HEK293 (cell line): Measurements from ENCODE around the gene TIAM1.

Source experiments
- CTCF ChIA-PET: fragments of 350-600 bp; formaldehyde crosslinking; extraction: SDS; loops from one replicate; lab custom pipeline; 2021; ENCODE audit warnings: antibody characterized with exemption; lab: Yijun Ruan, JAX
- POLR2A ChIA-PET: fragments of 300-600 bp; formaldehyde crosslinking; extraction: SDS; loops from one replicate; lab custom pipeline; 2020; ENCODE audit warnings: antibody characterized with exemption, inconsistent platforms; lab: Yijun Ruan, JAX
- H3K27ac ChIP-seq: fragments of 200-500 bp; sonication (Bioruptor generic); 2 replicates; pipeline ENCODE4 v1.5.1; 2014; ENCODE audit warnings: low read depth, low read length, control low read depth, inconsistent platforms; ENCODE audit errors: extremely low read depth
- H3K36me3 ChIP-seq, 2 experiments: fragments of 200-500 bp in 1 of 2; sonication (Bioruptor generic) in 1 of 2; 1 replicate in 1 of 2; 2 replicates in 1 of 2; pipeline ENCODE4 v1.5.1; 2014 to 2017; ENCODE audit warnings: inconsistent platforms in 2 of 2, low read length in 2 of 2; ENCODE audit not compliant: control insufficient read depth in 2 of 2, insufficient read depth in 1 of 2
- H3K4me1 ChIP-seq: fragments of 200-500 bp; sonication (Bioruptor generic); 2 replicates; pipeline ENCODE4 v1.5.1; 2014; ENCODE audit warnings: mild to moderate bottlenecking, low read length, inconsistent platforms; ENCODE audit not compliant: control insufficient read depth, insufficient read depth
- H3K4me3 ChIP-seq: 2 replicates; pipeline ENCODE4 v1.5.1; 2011; ENCODE audit warnings: low read depth, mild to moderate bottlenecking, control low read depth, low read length, moderate library complexity
- H3K9me3 ChIP-seq: fragments of 200-500 bp; sonication (Bioruptor generic); 2 replicates; pipeline ENCODE4 v1.5.1; 2014; ENCODE audit warnings: low read depth, low read length, inconsistent platforms; ENCODE audit not compliant: control insufficient read depth, insufficient read depth
- ELK4 ChIP-seq: IDR thresholded peaks from 2 replicates; pipeline ENCODE4 v1.6.1; 2011; ENCODE audit warnings: mild to moderate bottlenecking, low read depth, low read length, borderline replicate concordance
- MEIS1 ChIP-seq: sonication (generic); formaldehyde crosslinking; IDR thresholded peaks from 2 replicates; pipeline ENCODE4 v1.8.1; 2022; ENCODE audit warnings: missing genetic modification reagents, mild to moderate bottlenecking, borderline replicate concordance
- MYNN ChIP-seq: fragments of 450-650 bp; formaldehyde crosslinking; IDR thresholded peaks from 2 replicates; pipeline ENCODE4 v1.5.1; 2016; ENCODE audit warnings: missing biosample characterization, missing genetic modification characterization, borderline replicate concordance
- SP2 ChIP-seq: fragments of 450-650 bp; formaldehyde crosslinking; IDR thresholded peaks from 2 replicates; pipeline ENCODE4 v1.5.1; 2016; ENCODE audit warnings: missing biosample characterization, missing genetic modification characterization
- SP3 ChIP-seq: fragments of 450-650 bp; formaldehyde crosslinking; IDR thresholded peaks from 2 replicates; pipeline ENCODE4 v1.5.1; 2016; ENCODE audit warnings: missing biosample characterization, missing genetic modification characterization
- SP7 ChIP-seq: fragments of 450-650 bp; formaldehyde crosslinking; IDR thresholded peaks from 2 replicates; pipeline ENCODE4 v1.5.1; 2016; ENCODE audit warnings: missing biosample characterization, missing genetic modification characterization
- YY1 ChIP-seq: fragments of 450-650 bp; formaldehyde crosslinking; IDR thresholded peaks from 2 replicates; pipeline ENCODE4 v1.5.1; 2018; ENCODE audit warnings: missing biosample characterization, missing genetic modification characterization
- ZBTB1 ChIP-seq: fragments of 450-650 bp; formaldehyde crosslinking; IDR thresholded peaks from 2 replicates; pipeline ENCODE4 v1.5.1; 2016; ENCODE audit warnings: missing biosample characterization, missing genetic modification characterization
- ZBTB44 ChIP-seq: fragments of 450-650 bp; IDR thresholded peaks from 2 replicates; pipeline ENCODE4 v1.5.1; 2018; ENCODE audit warnings: missing biosample characterization, mild to moderate bottlenecking, missing genetic modification characterization
- ZFP3 ChIP-seq: fragments of 450-650 bp; formaldehyde crosslinking; IDR thresholded peaks from 2 replicates; pipeline ENCODE4 v1.5.1; 2016; ENCODE audit warnings: low read depth, missing biosample characterization, missing genetic modification characterization
- ZNF175 ChIP-seq: fragments of 450-650 bp; formaldehyde crosslinking; IDR thresholded peaks from 2 replicates; pipeline ENCODE4 v1.5.1; 2016; ENCODE audit warnings: missing biosample characterization, missing genetic modification characterization
- ZNF184 ChIP-seq: fragments of 450-650 bp; IDR thresholded peaks from 2 replicates; pipeline ENCODE4 v1.5.1; 2018; ENCODE audit warnings: missing biosample characterization, mild to moderate bottlenecking, missing genetic modification characterization
- ZNF19 ChIP-seq: fragments of 450-650 bp; formaldehyde crosslinking; IDR thresholded peaks from 2 replicates; pipeline ENCODE4; 2016; ENCODE audit warnings: missing biosample characterization, missing genetic modification characterization, low read depth
- ZNF221 ChIP-seq: fragments of 450-650 bp; formaldehyde crosslinking; IDR thresholded peaks from 2 replicates; pipeline ENCODE4 v1.5.1; 2017; ENCODE audit warnings: missing biosample characterization, missing genetic modification characterization, borderline replicate concordance
- ZNF280C ChIP-seq: fragments of 450-650 bp; formaldehyde crosslinking; IDR thresholded peaks from 2 replicates; pipeline ENCODE4 v1.5.1; 2016; ENCODE audit warnings: missing biosample characterization, missing genetic modification characterization
- ZNF391 ChIP-seq: fragments of 450-650 bp; formaldehyde crosslinking; IDR thresholded peaks from 2 replicates; pipeline ENCODE4 v1.5.1; 2016; ENCODE audit warnings: low read depth, missing biosample characterization, missing genetic modification characterization, borderline replicate concordance
- ZNF488 ChIP-seq: fragments of 450-650 bp; formaldehyde crosslinking; IDR thresholded peaks from 2 replicates; pipeline ENCODE4 v1.5.1; 2016; ENCODE audit warnings: missing biosample characterization, missing genetic modification characterization
- ZNF623 ChIP-seq: fragments of 450-650 bp; formaldehyde crosslinking; IDR thresholded peaks from 2 replicates; pipeline ENCODE4 v1.5.1; 2016; ENCODE audit warnings: missing biosample characterization, missing genetic modification characterization
- ZNF626 ChIP-seq: fragments of 450-650 bp; sonication (Bioruptor Pico); formaldehyde crosslinking; IDR thresholded peaks from 2 replicates; pipeline ENCODE4 v1.5.1; 2018; ENCODE audit warnings: missing biosample characterization, missing genetic modification characterization, inconsistent platforms
- ZNF639 ChIP-seq: fragments of 450-650 bp; formaldehyde crosslinking; IDR thresholded peaks from 2 replicates; pipeline ENCODE4 v1.5.1; 2016; ENCODE audit warnings: missing biosample characterization, missing genetic modification characterization
- ZNF660 ChIP-seq: fragments of 450-650 bp; IDR thresholded peaks from 2 replicates; pipeline ENCODE4 v1.5.1; 2018; ENCODE audit warnings: missing biosample characterization, mild to moderate bottlenecking, missing genetic modification characterization
- ZNF664 ChIP-seq: fragments of 450-650 bp; formaldehyde crosslinking; IDR thresholded peaks from 2 replicates; pipeline ENCODE4 v1.5.1; 2016; ENCODE audit warnings: missing biosample characterization, missing genetic modification characterization
- ZNF707 ChIP-seq: fragments of 450-650 bp; formaldehyde crosslinking; IDR thresholded peaks from 2 replicates; pipeline ENCODE4 v1.5.1; 2016; ENCODE audit warnings: missing biosample characterization, missing genetic modification characterization
- ZSCAN16 ChIP-seq: fragments of 450-650 bp; formaldehyde crosslinking; IDR thresholded peaks from 2 replicates; pipeline ENCODE4 v1.5.1; 2016; ENCODE audit warnings: missing biosample characterization, missing genetic modification characterization
- ZSCAN23 ChIP-seq: fragments of 450-650 bp; formaldehyde crosslinking; IDR thresholded peaks from 2 replicates; pipeline ENCODE4 v1.5.1; 2016; ENCODE audit warnings: missing biosample characterization, missing genetic modification characterization

Gene TIAM1

GRCh38 chr21:31128234-31128633 is 215.8 kb downstream of the TIAM1 start:
- ChIA-PET CTCF (interaction anchor here (0.9 kb wide), 1 partner anchor 29 kb away, joined by 3 read pairs; no protein-coding TSS in a partner anchor), POLR2A (no interaction called here)
- no peak overlapping the region for H3K4me3 ChIP-seq
- H3K4me1 ChIP-seq: no peaks in the 10 kb centered on the region
- TF ChIP-seq ZNF221 (no peak), ZNF660 (tag by site-specific recombination) (no peak), SP3 (tag by site-specific recombination) (no peak), SP7 (no peak), ZNF391 (tag by site-specific recombination) (no peak)
- H3K36me3 ChIP-seq: peaks cover 10 to 60% of the 10 kb centered on the region in 2 experiments; a peak in 2 of 3 replicates
- H3K9me3 ChIP-seq: no peaks in the 10 kb centered on the region
- no peak overlapping the region for H3K27ac ChIP-seq

- Histone ChIP-seq H3K27ac (no peak overlapping the region), H3K4me3 (no peak overlapping the region), H3K4me1 (no peaks in the 10 kb centered on the region), H3K9me3 (no peaks in the 10 kb centered on the region), H3K36me3 (peaks cover 7 to 65% of the 10 kb centered on the region in 2 experiments; a peak in 2 of 3 replicates)
- no peak for TF ChIP-seq ZBTB44 (tag by site-specific recombination)
- no peak for TF ChIP-seq ZSCAN23
- TF ChIP-seq ZFP3 (tag by site-specific recombination): no peak
- no peak for TF ChIP-seq ZNF175
- no peak for TF ChIP-seq ZNF488 (tag by site-specific recombination)
- no peak for TF ChIP-seq SP2 (tag by site-specific recombination)
- no peak for TF ChIP-seq ZNF623
- TF ChIP-seq ZNF221: no peak
- no peak for TF ChIP-seq ELK4
- TF ChIP-seq ZNF639: no peak
- POLR2A ChIA-PET: no interaction called here
- CTCF ChIA-PET: interaction anchor here (1.1 kb wide), 1 partner anchor 26 kb away, joined by 4 read pairs; no protein-coding TSS in a partner anchor
These were observed 220.1 kb downstream of the TIAM1 start for GRCh38 chr21:31124010-31124409.

- CTCF ChIA-PET: interaction anchor here (0.7 to 1.9 kb wide), 3 partner anchors 10 to 1483 kb away, joined by 3 to 11 read pairs (median 7); no protein-coding TSS in a partner anchor
- Histone ChIP-seq H3K27ac (no peak overlapping the region), H3K9me3 (no peaks in the 10 kb centered on the region), H3K36me3 (peaks cover 0 to 40% of the 10 kb centered on the region in 2 experiments; a peak in 1 of 3 replicates), H3K4me1 (no peaks in the 10 kb centered on the region), H3K4me3 (no peak overlapping the region)
- POLR2A ChIA-PET: no interaction called here
- TF ChIP-seq ZNF707 (tag by site-specific recombination) (no peak), ZSCAN16 (tag by site-specific recombination) (no peak), ZNF664 (tag by site-specific recombination) (no peak), ZNF184 (tag by site-specific recombination) (no peak), MYNN (tag by site-specific recombination) (no peak), ZNF19 (tag by site-specific recombination) (no peak), ZBTB1 (tag by site-specific recombination) (no peak), YY1 (tag by site-specific recombination) (no peak), ZNF626 (no peak), MEIS1 (no peak), ZNF280C (no peak)
These were observed 224.9 kb downstream of the TIAM1 start for GRCh38 chr21:31119199-31119598.
